HUES6 (cell line): ENCODE data around the gene C14orf93.
"Not testable (repeated sequence)": the region's sequence is repeated elsewhere in the genome, so short reads cannot be mapped to it uniquely, and the experiment has no call there.

Source experiments
- H3K27ac ChIP-seq: 2 replicates; pipeline ENCODE4 v1.7.0; 2013; ENCODE audit warnings: low read depth, mild to moderate bottlenecking, low read length, inconsistent platforms
- H3K27me3 ChIP-seq: 2 replicates; pipeline ENCODE4 v1.6.1; 2013; ENCODE audit warnings: low read length; ENCODE audit not compliant: control insufficient read depth, insufficient read depth
- H3K36me3 ChIP-seq: 2 replicates; pipeline ENCODE4 v1.6.1; 2013; ENCODE audit warnings: low read length; ENCODE audit not compliant: control insufficient read depth, insufficient read depth
- H3K4me1 ChIP-seq: 2 replicates; pipeline ENCODE4 v1.6.1; 2013; ENCODE audit warnings: low read length; ENCODE audit not compliant: control insufficient read depth, insufficient read depth
- H3K4me3 ChIP-seq: 2 replicates; pipeline ENCODE4 v1.5.1; 2013; ENCODE audit warnings: low read depth, low read length
- H3K9ac ChIP-seq: one replicate; pipeline ENCODE4 v1.6.1; 2013; ENCODE audit warnings: mild to moderate bottlenecking, low read length
- H3K9me3 ChIP-seq: 2 replicates; pipeline ENCODE4 v1.6.1; 2013; ENCODE audit warnings: low read depth, low read length; ENCODE audit not compliant: control insufficient read depth, insufficient read depth

C14orf93 gene

GRCh38 chr14:22962061-22962676 lies 47.8 kb downstream of the C14orf93 start:
- Histone ChIP-seq H3K9me3 (no peaks in the 10 kb centered on the region), H3K4me3 (no peak overlapping the region), H3K4me1 (no peaks in the 10 kb centered on the region; the same call in 1 of the 2 replicates), H3K27ac (no peak overlapping the region), H3K36me3 (no peaks in the 10 kb centered on the region), H3K9ac (no peak overlapping the region), H3K27me3 (no peaks in the 10 kb centered on the region)

GRCh38 chr14:22955702-22956569 lies 54.0 kb downstream of the C14orf93 start:
- H3K27ac ChIP-seq: peak overlapping the region; percentile 96
- no peaks in the 10 kb centered on the region for H3K9me3 ChIP-seq
- peak overlapping the region; percentile 93 for H3K9ac ChIP-seq
- H3K4me3 ChIP-seq: peak overlapping the region; percentile 70
- no peaks in the 10 kb centered on the region for H3K27me3 ChIP-seq
- H3K36me3 ChIP-seq: peaks cover 16% of the 10 kb centered on the region
- H3K4me1 ChIP-seq: peaks cover 5% of the 10 kb centered on the region

- no peak overlapping the region for H3K9ac ChIP-seq
- H3K27me3 ChIP-seq: no peaks in the 10 kb centered on the region
- H3K36me3 ChIP-seq: peaks cover 38% of the 10 kb centered on the region
- no peak overlapping the region for H3K27ac ChIP-seq
- H3K4me3 ChIP-seq: no peak overlapping the region
- no peaks in the 10 kb centered on the region for H3K9me3 ChIP-seq
- peaks cover 5% of the 10 kb centered on the region for H3K4me1 ChIP-seq
These were observed 57.5 kb downstream of the C14orf93 start for GRCh38 chr14:22952418-22952817.

- not testable (repeated sequence) for H3K27ac ChIP-seq, H3K4me3 ChIP-seq, H3K4me1 ChIP-seq, H3K9ac ChIP-seq, H3K9me3 ChIP-seq, H3K27me3 ChIP-seq
- H3K36me3 ChIP-seq: peaks cover 45% of the 10 kb centered on the region
These were observed 58.1 kb downstream of the C14orf93 start for GRCh38 chr14:22951795-22952194.

GRCh38 chr14:22945642-22946041 lies 64.3 kb downstream of the C14orf93 start:
- Histone ChIP-seq H3K27ac (no peak overlapping the region), H3K4me3 (no peak overlapping the region), H3K4me1 (no peaks in the 10 kb centered on the region), H3K9me3 (no peaks in the 10 kb centered on the region), H3K36me3 (peaks cover 37% of the 10 kb centered on the region), H3K27me3 (no peaks in the 10 kb centered on the region), H3K9ac (no peak overlapping the region)

DNA sequence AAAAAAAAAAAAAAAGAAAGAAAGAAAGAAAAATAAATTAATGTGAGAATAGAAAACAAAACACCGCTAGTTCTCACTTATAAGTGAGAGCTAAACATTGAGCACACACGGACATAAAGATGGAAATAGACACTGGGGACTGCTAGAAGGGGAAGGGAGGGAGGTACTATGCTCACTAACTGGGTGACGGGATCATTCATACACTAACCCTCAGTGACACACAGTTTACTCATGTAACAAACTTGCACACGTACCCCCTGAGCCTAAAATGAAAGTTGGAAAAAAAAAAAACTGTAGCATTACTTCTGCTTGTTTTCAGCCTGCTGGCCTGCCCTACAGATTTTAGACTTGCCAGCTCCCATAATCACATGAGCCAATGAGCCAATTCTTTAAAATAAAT lies 70.3 kb downstream of the C14orf93 start:
- no peak overlapping the region for H3K9ac ChIP-seq
- no peaks in the 10 kb centered on the region for H3K4me1 ChIP-seq
- no peaks in the 10 kb centered on the region for H3K27me3 ChIP-seq
- no peak overlapping the region for H3K4me3 ChIP-seq
- H3K9me3 ChIP-seq: no peaks in the 10 kb centered on the region
- H3K27ac ChIP-seq: no peak overlapping the region
- no peaks in the 10 kb centered on the region for H3K36me3 ChIP-seq
